Stimulated activated CD8-positive, alpha-beta memory T cell treated with anti-CD3 and anti-CD28 coated beads, Interleukin-2, amount 100 ng/mL, for 1 hour (primary cell): ENCODE data around the gene SNX4.
"Not testable (repeated sequence)": the region's sequence is repeated elsewhere in the genome, so short reads cannot be mapped to it uniquely, and the experiment has no call there.

Source experiments
- DNase-seq, 2 donors: peaks; one replicate each; pipeline ENCODE4 v3.0.0-alpha.2; 2020; ENCODE audit warnings: low read depth in 2 of 2

The SNX4 gene

GRCh38 chr3:125462722-125463299, 57.2 kb downstream of the SNX4 start:
- DNase-seq, result no peak

- DNase-seq, result no peak
Measured at GRCh38 chr3:125461896-125462295, 58.1 kb downstream of the SNX4 start.

GRCh38 chr3:125460233-125460632, 59.8 kb downstream of the SNX4 start:
- no peak for DNase-seq

GRCh38 chr3:125443923-125444322, 76.1 kb downstream of the SNX4 start:
- DNase-seq, result no peak

GRCh38 chr3:125442506-125442905, 77.5 kb downstream of the SNX4 start:
- DNase-seq, result no peak

- DNase-seq, result no peak
Measured at GRCh38 chr3:125440970-125441369, 79.0 kb downstream of the SNX4 start.

- DNase-seq, result no peak
Measured at GRCh38 chr3:125440559-125440955, 79.4 kb downstream of the SNX4 start.

- peak; percentile 15 to 35 for DNase-seq
Measured at GRCh38 chr3:125437631-125438435, 82.2 kb downstream of the SNX4 start.

GRCh38 chr3:125436921-125437320, 83.1 kb downstream of the SNX4 start:
- no peak for DNase-seq

GRCh38 chr3:125435231-125435630, 84.8 kb downstream of the SNX4 start:
- DNase-seq, result no peak

- no peak for DNase-seq
Measured at GRCh38 chr3:125434582-125435011, 85.4 kb downstream of the SNX4 start.

GRCh38 chr3:125433611-125434041, 86.4 kb downstream of the SNX4 start:
- no peak for DNase-seq

- no peak for DNase-seq
Measured at GRCh38 chr3:125433091-125433534, 86.9 kb downstream of the SNX4 start.

GRCh38 chr3:125431912-125432790, 87.9 kb downstream of the SNX4 start:
- no peak for DNase-seq

GRCh38 chr3:125431391-125431790, 88.6 kb downstream of the SNX4 start:
- DNase-seq, result no peak

- DNase-seq, result no peak
Measured at GRCh38 chr3:125428216-125428830, 91.7 kb downstream of the SNX4 start.

GRCh38 chr3:125418306-125418705, 101.7 kb downstream of the SNX4 start:
- no peak for DNase-seq

GRCh38 chr3:125416235-125416634, 103.8 kb downstream of the SNX4 start:
- DNase-seq, result no peak

GRCh38 chr3:125414669-125415068, 105.3 kb downstream of the SNX4 start:
- DNase-seq, result no peak

GRCh38 chr3:125410922-125411321, 109.1 kb downstream of the SNX4 start:
- no peak for DNase-seq

- DNase-seq, result no peak
Measured at GRCh38 chr3:125406070-125406469, 113.9 kb downstream of the SNX4 start.

- not testable (repeated sequence) for DNase-seq
Measured at GRCh38 chr3:125405515-125405914, 114.5 kb downstream of the SNX4 start.
